BLaER1 (cell line): ENCODE results near the gene RHOT1.
"Not testable (repeated sequence)": the region's sequence is repeated elsewhere in the genome, so short reads cannot be mapped to it uniquely, and the experiment has no call there.

Experiments used
- H3K27ac ChIP-seq: shearing (Covaris generic); formaldehyde crosslinking; 2 replicates; pipeline ENCODE4 v1.8.1; 2022
- H3K27me3 ChIP-seq: shearing (Covaris generic); formaldehyde crosslinking; 2 replicates; pipeline ENCODE4 v1.8.1; 2022
- H3K36me3 ChIP-seq: shearing (Covaris generic); formaldehyde crosslinking; 2 replicates; pipeline ENCODE4 v1.8.1; 2022
- H3K4me1 ChIP-seq: shearing (Covaris generic); formaldehyde crosslinking; 2 replicates; pipeline ENCODE4 v1.8.1; 2022
- H3K4me2 ChIP-seq: shearing (Covaris generic); formaldehyde crosslinking; 2 replicates; pipeline ENCODE4 v1.8.1; 2022
- H3K4me3 ChIP-seq: shearing (Covaris generic); formaldehyde crosslinking; 2 replicates; pipeline ENCODE4 v1.8.1; 2022
- H3K9ac ChIP-seq: shearing (Covaris generic); formaldehyde crosslinking; 2 replicates; pipeline ENCODE4 v1.8.1; 2022
- H3K9me3 ChIP-seq: shearing (Covaris generic); formaldehyde crosslinking; 2 replicates; pipeline ENCODE4 v1.8.1; 2022
- H4K20me1 ChIP-seq: shearing (Covaris generic); formaldehyde crosslinking; 2 replicates; pipeline ENCODE4 v1.8.1; 2022
- Cebpa-rat ChIP-seq: shearing (Covaris generic); IDR thresholded peaks from 2 replicates; pipeline ENCODE4 v1.8.1; 2022

The RHOT1 gene

DNA sequence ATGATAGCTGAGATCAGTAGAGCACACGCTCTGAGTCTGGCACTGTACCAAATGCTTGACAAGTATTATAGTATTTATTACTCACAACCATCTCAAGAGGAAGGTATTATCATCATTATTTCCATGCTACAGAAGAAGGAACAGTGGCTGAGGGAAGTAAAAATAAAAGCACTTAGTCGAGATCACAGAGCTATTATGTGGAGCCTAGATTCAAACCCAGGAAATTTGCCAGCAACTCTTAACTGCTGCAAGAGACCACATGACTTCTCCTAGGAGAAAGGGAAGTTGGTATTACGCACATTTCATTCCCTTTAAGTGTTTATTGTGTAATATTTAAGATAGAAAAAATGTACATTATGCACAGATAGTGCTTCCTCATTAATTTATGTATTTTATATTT is 1.0 kb upstream of the RHOT1 start:
- peak overlapping the region; percentile 80 for H3K27ac ChIP-seq

DNA sequence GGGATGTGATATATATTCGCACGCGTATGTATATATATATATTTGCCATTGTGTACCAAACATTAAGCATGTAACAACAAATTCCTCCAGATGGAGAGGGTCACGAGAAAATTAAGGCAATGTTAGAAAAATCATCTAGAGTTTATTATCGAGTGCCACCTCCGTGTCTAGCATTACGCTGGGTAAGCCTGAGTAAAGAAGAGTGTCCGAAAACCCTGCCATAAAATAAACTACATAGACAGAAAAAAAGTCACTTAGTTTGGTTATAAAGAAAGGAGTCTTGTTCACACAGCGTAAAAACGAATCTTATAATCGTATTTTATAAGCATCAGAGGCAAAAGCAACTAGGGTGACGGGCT is 644 bp upstream of the RHOT1 start:
- peaks cover 12% of the 10 kb centered on the region; the same call in 1 of the 2 replicates for H3K36me3 ChIP-seq
- no peaks in the 10 kb centered on the region for H3K9me3 ChIP-seq
- peak overlapping the region; percentile 80 for H3K27ac ChIP-seq
- no peak for TF ChIP-seq Cebpa-rat
- peaks cover 25% of the 10 kb centered on the region for H3K4me1 ChIP-seq
- H3K9ac ChIP-seq = peak overlapping the region; percentile 92
- no peaks in the 10 kb centered on the region for H3K27me3 ChIP-seq
- H3K4me2 ChIP-seq = peak overlapping the region; percentile 71
- H3K4me3 ChIP-seq = peak overlapping the region; percentile 89
- peaks cover 29% of the 10 kb centered on the region; the same call in 1 of the 2 replicates for H4K20me1 ChIP-seq

More for the DNA sequence above, 1.0 kb upstream of the RHOT1 start:
- Histone ChIP-seq H3K4me1 (peaks cover 25% of the 10 kb centered on the region), H4K20me1 (peaks cover 29% of the 10 kb centered on the region; the same call in 1 of the 2 replicates), H3K9me3 (no peaks in the 10 kb centered on the region), H3K27me3 (no peaks in the 10 kb centered on the region), H3K4me3 (peak overlapping the region; percentile 89), H3K36me3 (peaks cover 8% of the 10 kb centered on the region; the same call in 1 of the 2 replicates), H3K9ac (peak overlapping the region; percentile 92), H3K4me2 (peak overlapping the region; percentile 71)
- TF ChIP-seq Cebpa-rat = no peak

DNA sequence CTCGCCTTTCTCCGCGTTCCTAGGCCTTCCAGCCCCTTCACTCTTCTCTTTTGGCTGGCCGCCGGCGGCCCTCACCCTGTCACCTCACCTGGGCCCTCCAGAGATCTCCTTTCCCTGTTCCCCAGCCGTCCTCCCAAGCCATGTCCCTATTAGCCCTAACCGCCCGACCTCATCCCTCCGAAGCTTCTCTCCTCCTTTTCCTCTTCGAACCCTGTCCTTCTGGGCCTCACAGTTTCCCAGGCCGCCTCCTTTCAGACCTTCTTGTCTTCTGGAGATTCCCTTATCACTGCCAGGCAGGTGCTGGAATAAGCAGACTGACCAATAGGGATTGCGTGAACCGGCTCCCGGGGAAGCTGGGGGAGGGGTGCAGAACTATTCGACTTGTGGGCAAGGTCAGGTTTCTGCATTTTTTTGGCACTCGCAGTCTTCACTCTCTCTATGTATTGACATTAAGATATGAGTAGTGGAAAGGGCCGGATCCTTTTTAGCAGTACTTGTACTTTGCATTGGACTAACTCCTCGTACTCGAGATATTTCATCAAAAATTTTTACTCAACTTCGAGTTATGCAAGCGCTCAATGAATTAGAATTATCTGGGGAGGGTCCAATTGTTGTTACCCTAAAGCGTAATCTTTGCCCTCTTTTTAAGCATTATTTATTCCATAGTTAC is 690 bp downstream of the RHOT1 start:
- H3K9ac ChIP-seq = peak overlapping the region; percentile 92
- peaks cover 21% of the 10 kb centered on the region; the same call in 1 of the 2 replicates for H3K36me3 ChIP-seq
- peak overlapping the region; percentile 86 for H3K4me2 ChIP-seq
- TF ChIP-seq Cebpa-rat = no peak
- no peaks in the 10 kb centered on the region for H3K9me3 ChIP-seq
- H3K27ac ChIP-seq = peak overlapping the region; percentile 80
- H3K4me1 ChIP-seq = peaks cover 25% of the 10 kb centered on the region
- no peaks in the 10 kb centered on the region for H3K27me3 ChIP-seq
- peak overlapping the region; percentile 89 for H3K4me3 ChIP-seq
- peaks cover 37% of the 10 kb centered on the region; the same call in 1 of the 2 replicates for H4K20me1 ChIP-seq

DNA sequence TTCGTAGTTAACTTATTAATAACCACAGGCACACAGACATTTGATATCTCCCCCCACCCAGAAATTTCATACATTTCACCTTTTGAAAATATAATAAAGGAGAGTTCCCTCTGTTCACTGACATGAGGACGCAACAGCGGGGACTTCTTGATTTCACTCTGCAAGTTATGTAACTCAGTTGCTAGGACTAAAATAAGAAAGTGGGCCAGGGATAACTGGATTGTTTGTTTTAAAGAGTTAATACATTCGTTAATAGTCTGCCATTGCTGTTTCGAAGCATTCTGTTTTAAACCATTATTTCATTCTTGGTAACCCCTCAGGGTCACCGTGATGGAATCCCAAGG is 1.2 kb downstream of the RHOT1 start:
- Histone ChIP-seq H3K9ac (peak overlapping the region; percentile 92), H3K4me1 (peaks cover 25% of the 10 kb centered on the region), H3K27ac (no peak overlapping the region)

DNA sequence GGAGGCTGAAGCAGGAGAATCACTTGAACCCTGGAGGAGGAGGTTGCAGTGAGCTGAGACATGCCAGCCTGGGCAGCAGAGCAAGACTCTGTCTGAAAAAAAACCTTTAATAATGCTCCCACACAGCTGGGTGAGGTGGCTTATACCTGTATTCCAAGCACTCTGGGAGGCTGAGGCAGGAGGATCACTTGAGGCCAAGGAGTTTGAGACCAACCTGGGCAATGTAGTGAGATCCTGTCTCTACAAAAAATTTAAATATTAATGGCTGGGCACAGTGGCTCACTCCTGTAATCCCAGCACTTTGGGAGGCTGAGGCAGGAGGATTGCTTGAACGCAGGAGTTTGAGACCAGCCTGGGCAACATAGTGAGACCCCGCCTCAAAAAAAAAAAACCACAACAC is 2.1 kb downstream of the RHOT1 start:
- H3K27me3 ChIP-seq, H3K27ac ChIP-seq, H3K9ac ChIP-seq, H3K9me3 ChIP-seq, H3K4me3 ChIP-seq: not testable (repeated sequence)
- H3K4me2 ChIP-seq = peak overlapping the region; percentile 86
- peaks cover 25% of the 10 kb centered on the region for H3K4me1 ChIP-seq
- peaks cover 21% of the 10 kb centered on the region; the same call in 1 of the 2 replicates for H3K36me3 ChIP-seq
- peaks cover 46% of the 10 kb centered on the region; the same call in 1 of the 2 replicates for H4K20me1 ChIP-seq

More for the DNA sequence above, 1.2 kb downstream of the RHOT1 start:
- H4K20me1 ChIP-seq = peaks cover 42% of the 10 kb centered on the region; the same call in 1 of the 2 replicates
- H3K9me3 ChIP-seq = no peaks in the 10 kb centered on the region
- no peaks in the 10 kb centered on the region for H3K27me3 ChIP-seq
- H3K4me3 ChIP-seq = peak overlapping the region; percentile 89
- peak overlapping the region; percentile 86 for H3K4me2 ChIP-seq
- TF ChIP-seq Cebpa-rat = no peak
- H3K36me3 ChIP-seq = peaks cover 21% of the 10 kb centered on the region; the same call in 1 of the 2 replicates

DNA sequence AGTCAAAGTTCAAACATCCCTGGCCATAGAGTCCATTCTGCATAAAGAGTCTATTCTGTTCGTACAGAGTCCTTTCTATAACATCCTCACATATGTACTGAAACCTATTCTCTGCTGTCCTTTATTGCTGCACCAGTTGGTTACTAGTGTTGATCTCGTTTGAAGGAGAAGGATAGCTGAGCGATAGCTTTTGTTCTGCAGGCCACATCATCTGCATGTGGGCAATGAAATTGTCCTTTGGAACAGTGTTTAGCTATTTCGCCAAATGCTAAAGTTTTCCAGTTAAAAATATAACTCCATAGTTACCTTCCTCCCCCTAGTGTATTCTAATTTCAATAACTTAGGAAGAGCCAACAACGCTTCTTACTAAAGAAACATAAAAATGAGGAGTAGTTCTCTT is 6.0 kb downstream of the RHOT1 start:
- no peak overlapping the region for H3K4me2 ChIP-seq
- no peak for TF ChIP-seq Cebpa-rat
- no peaks in the 10 kb centered on the region for H3K9me3 ChIP-seq
- H3K9ac ChIP-seq = no peak overlapping the region
- H4K20me1 ChIP-seq = peaks cover 62% of the 10 kb centered on the region; the same call in 1 of the 2 replicates
- no peak overlapping the region for H3K27ac ChIP-seq
- H3K4me3 ChIP-seq = no peak overlapping the region
- peaks cover 34% of the 10 kb centered on the region for H3K36me3 ChIP-seq
- H3K27me3 ChIP-seq = no peaks in the 10 kb centered on the region
- H3K4me1 ChIP-seq = peaks cover 12% of the 10 kb centered on the region

DNA sequence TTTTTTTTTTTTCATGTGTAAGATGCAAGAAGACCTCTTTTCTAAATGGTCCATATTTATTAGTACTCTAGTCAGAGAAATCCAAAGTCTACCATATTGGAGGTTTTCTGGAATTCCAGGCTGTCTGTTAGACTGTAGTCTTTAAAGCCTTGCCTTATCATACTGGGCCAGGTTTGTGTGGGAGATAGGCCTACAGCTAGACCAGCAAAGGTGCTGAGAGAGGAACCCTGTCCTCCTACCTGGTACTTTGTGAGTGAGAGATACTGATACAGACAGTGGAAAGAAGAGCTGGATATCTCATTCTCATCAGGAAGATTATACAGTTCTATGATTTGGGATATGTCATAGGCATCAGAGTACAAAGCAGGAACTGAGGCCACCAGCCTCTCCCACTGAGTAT is 8.1 kb downstream of the RHOT1 start:
- no peaks in the 10 kb centered on the region for H3K4me1 ChIP-seq
- H3K9ac ChIP-seq = no peak overlapping the region
- no peaks in the 10 kb centered on the region for H3K9me3 ChIP-seq
- no peaks in the 10 kb centered on the region for H3K27me3 ChIP-seq
- peaks cover 54% of the 10 kb centered on the region for H3K36me3 ChIP-seq
- no peak overlapping the region for H3K27ac ChIP-seq
- no peak overlapping the region for H3K4me2 ChIP-seq
- H4K20me1 ChIP-seq = peaks cover 46% of the 10 kb centered on the region; the same call in 1 of the 2 replicates
- TF ChIP-seq Cebpa-rat = no peak
- H3K4me3 ChIP-seq = no peak overlapping the region

DNA sequence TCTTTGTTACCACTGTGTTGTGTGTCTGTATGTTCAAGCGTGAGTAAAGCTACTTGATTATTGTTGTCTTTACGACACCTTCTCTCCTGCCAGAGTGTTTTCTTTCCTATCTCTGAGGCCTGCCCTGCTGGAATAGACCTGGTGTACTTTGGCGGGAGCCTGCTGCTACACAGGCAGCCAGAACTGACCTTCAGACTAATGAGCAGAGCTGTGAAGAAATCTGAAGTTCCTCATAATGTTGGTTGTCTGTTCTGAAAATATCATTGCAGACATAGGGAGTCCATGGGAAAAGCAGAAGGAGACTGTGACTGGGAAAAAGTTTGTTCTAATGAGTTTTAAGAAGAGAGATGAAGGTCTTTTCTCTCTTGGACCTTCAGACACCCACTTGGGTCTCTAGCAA is 9.8 kb downstream of the RHOT1 start:
- H3K27me3 ChIP-seq = no peaks in the 10 kb centered on the region
- no peak for TF ChIP-seq Cebpa-rat
- peaks cover 52% of the 10 kb centered on the region for H3K36me3 ChIP-seq
- H3K9ac ChIP-seq = no peak overlapping the region
- no peaks in the 10 kb centered on the region for H3K4me1 ChIP-seq
- no peaks in the 10 kb centered on the region for H3K9me3 ChIP-seq
- H3K27ac ChIP-seq = no peak overlapping the region
- no peak overlapping the region for H3K4me3 ChIP-seq
- no peak overlapping the region for H3K4me2 ChIP-seq
- H4K20me1 ChIP-seq = peaks cover 49% of the 10 kb centered on the region; the same call in 1 of the 2 replicates

DNA sequence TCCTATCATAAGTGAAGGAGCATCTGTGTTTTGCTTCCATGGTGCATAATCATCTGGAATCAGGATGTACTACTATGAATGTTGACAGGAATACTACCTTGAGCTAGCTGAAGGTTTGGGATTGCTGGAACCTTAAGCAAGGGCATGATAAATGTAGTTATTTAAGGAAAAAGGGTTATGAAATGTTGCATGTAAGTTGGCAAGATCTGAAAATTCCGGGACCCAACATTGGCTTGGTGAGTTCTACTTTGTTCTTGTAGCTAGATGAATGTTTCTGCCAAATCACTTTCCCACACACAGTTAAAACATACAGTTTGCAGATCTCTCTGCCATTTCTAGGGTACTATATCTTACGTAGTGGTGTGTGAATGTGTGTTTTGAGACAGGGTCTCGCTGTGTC is 13.6 kb downstream of the RHOT1 start:
- H3K27me3 ChIP-seq = no peaks in the 10 kb centered on the region
- H3K27ac ChIP-seq = no peak overlapping the region
- TF ChIP-seq Cebpa-rat = no peak

DNA sequence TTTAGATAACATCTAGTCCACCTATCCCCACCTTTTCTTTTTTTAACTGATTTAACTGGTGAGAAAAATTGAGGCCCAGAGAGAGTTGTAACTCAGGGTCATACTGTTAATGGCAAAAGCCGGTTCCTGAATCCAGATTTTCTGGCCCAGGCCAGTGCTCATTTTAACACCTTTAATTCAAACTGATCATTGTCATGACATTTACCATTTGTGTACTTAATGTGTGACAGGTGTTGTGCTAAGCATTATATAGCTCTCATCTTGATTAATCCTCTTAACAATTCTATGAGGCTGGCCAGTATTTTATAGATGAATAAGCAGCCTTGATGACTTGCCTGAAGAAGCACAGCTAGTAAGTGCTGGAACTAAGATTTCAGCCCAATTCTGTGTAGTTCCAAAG is 14.4 kb downstream of the RHOT1 start:
- H3K9ac ChIP-seq = no peak overlapping the region
- no peak overlapping the region for H3K4me3 ChIP-seq
- no peak for TF ChIP-seq Cebpa-rat
- H3K9me3 ChIP-seq = 0 out of 2 replicates have a peak, but pooled peaks cover 2% of the 10 kb centered on the region
- peaks cover 81% of the 10 kb centered on the region for H3K36me3 ChIP-seq
- H3K4me1 ChIP-seq = no peaks in the 10 kb centered on the region
- H3K4me2 ChIP-seq = no peak overlapping the region
- peaks cover 41% of the 10 kb centered on the region for H4K20me1 ChIP-seq
- no peak overlapping the region for H3K27ac ChIP-seq
- H3K27me3 ChIP-seq = no peaks in the 10 kb centered on the region

More for the DNA sequence above, 13.6 kb downstream of the RHOT1 start:
- Histone ChIP-seq H3K4me1 (no peaks in the 10 kb centered on the region), H3K9me3 (no peaks in the 10 kb centered on the region), H3K9ac (no peak overlapping the region), H3K4me3 (no peak overlapping the region), H4K20me1 (peaks cover 49% of the 10 kb centered on the region), H3K36me3 (peaks cover 74% of the 10 kb centered on the region), H3K4me2 (no peak overlapping the region)
